Gastroesophageal sphincter (tissue), 3 donors: ENCODE measurements around the gene ITK.

Experiments
- POLR2A ChIP-seq, 2 donors: fragments of 450-650 bp; IDR thresholded peaks; one replicate each; pipeline ENCODE4 v1.6.1; 2017; ENCODE audit warnings: antibody characterized with exemption in 2 of 2, mild to moderate bottlenecking in 2 of 2, moderate library complexity in 1 of 2
- TF ChIP-seq, protein P1 (sequence below), 4 experiments: fragments of 200-600 bp in 2 of 4; fragments of 450-650 bp in 2 of 4; sonication (generic) in 1 of 4; IDR thresholded peaks; one replicate each; pipeline ENCODE4 v1.5.1; 2017 to 2019; ENCODE audit warnings: antibody characterized with exemption in 4 of 4, mild to moderate bottlenecking in 2 of 4, moderate library complexity in 2 of 4

DNA sequence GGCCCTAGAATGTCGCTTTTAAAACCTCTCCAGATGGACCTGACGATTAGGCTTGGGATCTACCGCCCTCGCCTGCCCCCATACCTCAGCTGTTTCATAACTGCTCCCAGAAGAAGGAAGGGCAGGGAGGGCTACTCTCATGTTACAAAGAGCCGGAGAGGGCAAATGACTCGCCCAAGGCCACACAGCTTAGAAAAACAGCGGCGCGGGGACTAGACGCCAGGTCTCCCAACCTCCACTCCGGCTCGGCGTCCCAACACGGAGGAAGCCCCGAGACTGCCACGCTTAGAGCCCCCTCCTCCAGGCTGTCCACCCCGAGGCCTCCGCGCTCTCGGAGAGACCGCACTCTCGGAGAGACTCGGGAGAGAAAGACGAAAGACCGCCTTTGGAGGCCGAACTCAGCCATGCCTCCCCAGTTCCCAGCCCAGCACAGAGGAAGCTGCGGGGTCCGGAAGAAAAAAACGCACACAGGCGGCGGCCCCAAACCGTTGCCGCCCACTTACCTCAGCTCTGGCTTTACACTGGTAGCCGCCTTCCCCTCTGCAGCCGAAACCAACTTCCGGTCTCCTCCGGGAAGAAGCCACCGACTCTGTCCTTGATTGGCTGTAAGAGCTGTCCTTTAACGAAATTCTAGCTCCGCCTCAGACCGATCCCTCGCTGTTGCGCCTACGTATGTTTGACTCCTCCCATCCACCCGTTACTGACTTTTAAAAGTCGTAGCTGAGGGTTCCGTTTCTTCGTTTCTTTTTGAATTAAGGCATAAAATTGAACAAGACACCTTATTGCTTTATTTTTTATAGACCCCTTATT, 38.1 kb upstream of the ITK start, which contains the start of gene MED7:
- TF ChIP-seq, protein P1, sequence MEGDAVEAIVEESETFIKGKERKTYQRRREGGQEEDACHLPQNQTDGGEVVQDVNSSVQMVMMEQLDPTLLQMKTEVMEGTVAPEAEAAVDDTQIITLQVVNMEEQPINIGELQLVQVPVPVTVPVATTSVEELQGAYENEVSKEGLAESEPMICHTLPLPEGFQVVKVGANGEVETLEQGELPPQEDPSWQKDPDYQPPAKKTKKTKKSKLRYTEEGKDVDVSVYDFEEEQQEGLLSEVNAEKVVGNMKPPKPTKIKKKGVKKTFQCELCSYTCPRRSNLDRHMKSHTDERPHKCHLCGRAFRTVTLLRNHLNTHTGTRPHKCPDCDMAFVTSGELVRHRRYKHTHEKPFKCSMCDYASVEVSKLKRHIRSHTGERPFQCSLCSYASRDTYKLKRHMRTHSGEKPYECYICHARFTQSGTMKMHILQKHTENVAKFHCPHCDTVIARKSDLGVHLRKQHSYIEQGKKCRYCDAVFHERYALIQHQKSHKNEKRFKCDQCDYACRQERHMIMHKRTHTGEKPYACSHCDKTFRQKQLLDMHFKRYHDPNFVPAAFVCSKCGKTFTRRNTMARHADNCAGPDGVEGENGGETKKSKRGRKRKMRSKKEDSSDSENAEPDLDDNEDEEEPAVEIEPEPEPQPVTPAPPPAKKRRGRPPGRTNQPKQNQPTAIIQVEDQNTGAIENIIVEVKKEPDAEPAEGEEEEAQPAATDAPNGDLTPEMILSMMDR (IDR thresholded peaks at IDR 0.05) = no peak
- peak; percentile 43 to 70 for TF ChIP-seq POLR2A (IDR thresholded peaks at IDR 0.05)
